Ascending aorta (tissue), 2 donors: ENCODE results near the gene LARP4B. TPM values are rescaled to one million over a fixed set of nuclear protein-coding genes. Genes with fewer than 3 reads are reported as not detected.

Source experiments
- DNase-seq, 2 donors: peaks; one replicate each; pipeline ENCODE4 v3.0.0-alpha.2; 2019; ENCODE audit warnings: low spot score in 2 of 2
- H3K27ac ChIP-seq, 2 donors: fragments of 200-600 bp; sonication (generic); one replicate each; pipeline ENCODE4 v1.5.1; 2016 to 2017; ENCODE audit warnings: mild to moderate bottlenecking in 1 of 2
- H3K27me3 ChIP-seq: fragments of 200-600 bp; sonication (generic); one replicate; pipeline ENCODE4 v1.5.1; 2017
- H3K36me3 ChIP-seq, 2 donors: fragments of 200-600 bp; sonication (generic); one replicate each; pipeline ENCODE4 v1.5.1; 2016
- H3K4me1 ChIP-seq, 2 donors: fragments of 200-600 bp; sonication (generic); one replicate each; pipeline ENCODE4 v1.5.1; 2016 to 2017; ENCODE audit warnings: mild to moderate bottlenecking in 1 of 2
- H3K4me3 ChIP-seq, 2 donors: fragments of 200-600 bp; sonication (generic); one replicate each; pipeline ENCODE4 v1.5.1; 2016 to 2017; ENCODE audit warnings: mild to moderate bottlenecking in 1 of 2
- H3K9me3 ChIP-seq, 2 donors: fragments of 200-600 bp; sonication (generic); one replicate each; pipeline ENCODE4 v1.5.1; 2016
- CTCF ChIP-seq, 3 experiments: fragments of 200-600 bp in 2 of 3; fragments of 450-650 bp in 1 of 3; sonication (generic) in 2 of 3; IDR thresholded peaks; one replicate each; pipeline ENCODE4 v1.5.1; 2016 to 2019; ENCODE audit warnings: antibody characterized with exemption in 3 of 3, mild to moderate bottlenecking in 1 of 3, moderate library complexity in 1 of 3
- intact Hi-C: fragments of 100-400 bp; cut with DNase I; formaldehyde crosslinking; loops from one replicate; pipeline ENCODE4 v1.15.1; 2023
- total RNA-seq: library from RNA; depleted of rRNA; stranded (reverse); fragments of >200 nt; gene quantifications from one replicate; pipeline ENCODE4 v1.1.0, GENCODE V29; 2016

Gene LARP4B
- total RNA-seq, 1 donor from 2014 or later: 31.6 TPM

- DNase-seq: no peak
These were observed 42.7 kb upstream of the LARP4B start for GRCh38 chr10:974038-974784.

GRCh38 chr10:972763-973162, 41.3 kb upstream of the LARP4B start:
- intact Hi-C loops: no loop called here
- H3K4me1 ChIP-seq: no peaks in the 10 kb centered on the region
- TF ChIP-seq CTCF (IDR thresholded peaks at IDR 0.05): no peak

More at GRCh38 chr10:974038-974784, 42.7 kb upstream of the LARP4B start:
- no peaks in the 10 kb centered on the region for H3K4me1 ChIP-seq
- no peak for TF ChIP-seq CTCF (IDR thresholded peaks at IDR 0.05)
- no peak overlapping the region for H3K4me3 ChIP-seq
- intact Hi-C loops: no loop called here
- H3K27ac ChIP-seq: no peak overlapping the region
- no peaks in the 10 kb centered on the region for H3K36me3 ChIP-seq
- peaks cover 10 to 13% of the 10 kb centered on the region in 2 donors for H3K9me3 ChIP-seq
- no peaks in the 10 kb centered on the region for H3K27me3 ChIP-seq

GRCh38 chr10:971613-972012, 40.1 kb upstream of the LARP4B start:
- intact Hi-C loops: no loop called here
- Histone ChIP-seq H3K36me3 (no peaks in the 10 kb centered on the region), H3K4me3 (no peak overlapping the region), H3K27ac (no peak overlapping the region), H3K27me3 (no peaks in the 10 kb centered on the region), H3K4me1 (no peaks in the 10 kb centered on the region), H3K9me3 (no peaks in the 10 kb centered on the region)
- TF ChIP-seq CTCF (IDR thresholded peaks at IDR 0.05): no peak
- DNase-seq: no peak

More at GRCh38 chr10:972763-973162, 41.3 kb upstream of the LARP4B start:
- Histone ChIP-seq H3K36me3 (no peaks in the 10 kb centered on the region), H3K27ac (no peak overlapping the region), H3K9me3 (no peaks in the 10 kb centered on the region), H3K27me3 (no peaks in the 10 kb centered on the region), H3K4me3 (no peak overlapping the region)
- no peak for DNase-seq

GRCh38 chr10:971150-971542, 39.6 kb upstream of the LARP4B start:
- Histone ChIP-seq H3K27ac (no peak overlapping the region), H3K4me1 (no peaks in the 10 kb centered on the region), H3K9me3 (no peaks in the 10 kb centered on the region), H3K4me3 (no peak overlapping the region), H3K27me3 (no peaks in the 10 kb centered on the region), H3K36me3 (no peaks in the 10 kb centered on the region)
- DNase-seq: no peak
- TF ChIP-seq CTCF (IDR thresholded peaks at IDR 0.05): no peak
- intact Hi-C loops: no loop called here

- intact Hi-C loops: no loop called here
These were observed 39.0 kb upstream of the LARP4B start for GRCh38 chr10:970311-971149.

More at GRCh38 chr10:970311-971149, 39.0 kb upstream of the LARP4B start:
- H3K36me3 ChIP-seq: no peaks in the 10 kb centered on the region
- TF ChIP-seq CTCF (IDR thresholded peaks at IDR 0.05): no peak
- no peaks in the 10 kb centered on the region for H3K4me1 ChIP-seq
- H3K4me3 ChIP-seq: no peak overlapping the region
- no peaks in the 10 kb centered on the region for H3K9me3 ChIP-seq
- no peak for DNase-seq
- H3K27me3 ChIP-seq: no peaks in the 10 kb centered on the region
- H3K27ac ChIP-seq: no peak overlapping the region
